ENCODE data around the gene ITIH3.

GRCh38 chr3:52843108-52843865, 48.7 kb downstream of the ITIH3 start:
- TF ChIP-seq ZNF274 (IDR thresholded peaks at IDR 0.05; ENCODE audit: borderline replicate concordance, extremely low read depth, low read length) (no peak), GABPA (IDR thresholded peaks at IDR 0.05; ENCODE audit: borderline replicate concordance, insufficient read depth, low read length) (no peak), RAD21 (IDR thresholded peaks at IDR 0.05 in 1 of 2, conservative IDR thresholded peaks at IDR 0.05 in 1 of 2; ENCODE audit: low read depth in 2 of 2, low read length in 2 of 2) (no peak), EZH2 (IDR thresholded peaks at IDR 0.05; ENCODE audit: low read depth, low read length, severe bottlenecking) (no peak), POLR2A (IDR thresholded peaks at IDR 0.05; ENCODE audit: control extremely low read depth in 1 of 2, low read depth in 2 of 2, low read length in 2 of 2) (no peak), PHF8 (conservative IDR thresholded peaks at IDR 0.05; ENCODE audit: low read depth, low read length) (no peak), POLR2AphosphoS5 (IDR thresholded peaks at IDR 0.05; ENCODE audit: low read depth, low read length) (no peak), NANOG (IDR thresholded peaks at IDR 0.05; ENCODE audit: insufficient read depth, low read depth, low read length, poor library complexity, severe bottlenecking) (no peak), SP4 (IDR thresholded peaks at IDR 0.05; ENCODE audit: low read length) (no peak), MAX (IDR thresholded peaks at IDR 0.05) (no peak)
- TF ChIP-seq, protein P1, sequence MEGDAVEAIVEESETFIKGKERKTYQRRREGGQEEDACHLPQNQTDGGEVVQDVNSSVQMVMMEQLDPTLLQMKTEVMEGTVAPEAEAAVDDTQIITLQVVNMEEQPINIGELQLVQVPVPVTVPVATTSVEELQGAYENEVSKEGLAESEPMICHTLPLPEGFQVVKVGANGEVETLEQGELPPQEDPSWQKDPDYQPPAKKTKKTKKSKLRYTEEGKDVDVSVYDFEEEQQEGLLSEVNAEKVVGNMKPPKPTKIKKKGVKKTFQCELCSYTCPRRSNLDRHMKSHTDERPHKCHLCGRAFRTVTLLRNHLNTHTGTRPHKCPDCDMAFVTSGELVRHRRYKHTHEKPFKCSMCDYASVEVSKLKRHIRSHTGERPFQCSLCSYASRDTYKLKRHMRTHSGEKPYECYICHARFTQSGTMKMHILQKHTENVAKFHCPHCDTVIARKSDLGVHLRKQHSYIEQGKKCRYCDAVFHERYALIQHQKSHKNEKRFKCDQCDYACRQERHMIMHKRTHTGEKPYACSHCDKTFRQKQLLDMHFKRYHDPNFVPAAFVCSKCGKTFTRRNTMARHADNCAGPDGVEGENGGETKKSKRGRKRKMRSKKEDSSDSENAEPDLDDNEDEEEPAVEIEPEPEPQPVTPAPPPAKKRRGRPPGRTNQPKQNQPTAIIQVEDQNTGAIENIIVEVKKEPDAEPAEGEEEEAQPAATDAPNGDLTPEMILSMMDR (IDR thresholded peaks at IDR 0.05; ENCODE audit: control extremely low read depth in 1 of 3, insufficient read depth in 1 of 3, low read depth in 1 of 3, low read length in 3 of 3): no peak
- TF ChIP-seq, protein P2, sequence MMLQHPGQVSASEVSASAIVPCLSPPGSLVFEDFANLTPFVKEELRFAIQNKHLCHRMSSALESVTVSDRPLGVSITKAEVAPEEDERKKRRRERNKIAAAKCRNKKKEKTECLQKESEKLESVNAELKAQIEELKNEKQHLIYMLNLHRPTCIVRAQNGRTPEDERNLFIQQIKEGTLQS (IDR thresholded peaks at IDR 0.05; ENCODE audit: insufficient read depth, low read depth, low read length): no peak
